HepG2 (cell line): ENCODE measurements around the gene FOSB. TPM values are rescaled to one million over a fixed set of nuclear protein-coding genes. Genes with fewer than 3 reads are reported as not detected.

Experiments
- CHD2 ChIP-seq: IDR thresholded peaks from 2 replicates; pipeline ENCODE4 v1.6.1; 2011; ENCODE audit warnings: low read depth, low read length, improper control_type of control experiment
- MAZ ChIP-seq, 2 experiments: sonication (generic) in 1 of 2; formaldehyde crosslinking in 1 of 2; IDR thresholded peaks; 2 replicates each; pipeline versions ENCODE4 v1.5.0 to v1.6.1; 2012 to 2020; ENCODE audit warnings: low read depth in 2 of 2, mild to moderate bottlenecking in 2 of 2, borderline replicate concordance in 1 of 2, improper control_type of control experiment in 1 of 2, low read length in 1 of 2, missing genetic modification reagents in 1 of 2, moderate library complexity in 1 of 2
- ZBTB40 ChIP-seq, 2 experiments: fragments of 450-650 bp in 1 of 2; sonication (generic) in 1 of 2; formaldehyde crosslinking in 1 of 2; IDR thresholded peaks; 2 replicates each; pipeline versions ENCODE4 v1.6.1 to v1.8.0; 2016 to 2022; ENCODE audit warnings: antibody characterized with exemption in 1 of 2, mild to moderate bottlenecking in 1 of 2, missing genetic modification reagents in 1 of 2
- ZBTB49 ChIP-seq: sonication (generic); formaldehyde crosslinking; IDR thresholded peaks from 2 replicates; pipeline ENCODE4 v1.4.0; 2020; ENCODE audit warnings: missing genetic modification reagents, borderline replicate concordance
- polyA plus RNA-seq, 8 experiments: library from polyadenylated mRNA; depleted of rRNA in 3 of 8; stranded (reverse) in 7 of 8; unstranded in 1 of 8; fragments of >200 nt; fragmentation: Illumina TruSeq in 4 of 8; extraction: Trizol in 4 of 8; gene quantifications; 2 replicates each; pipeline versions ENCODE4 v1.2.1 to v1.2.3, GENCODE V29; 2011 to 2016; ENCODE audit warnings: low read depth in 4 of 8, missing spikeins in 1 of 8, mixed read lengths in 1 of 8; ENCODE audit not compliant: insufficient read depth in 1 of 8
- total RNA-seq, 5 experiments: library from RNA; depleted of rRNA; stranded (reverse); fragments of >200 nt; fragmentation: Illumina TruSeq; extraction: Trizol; gene quantifications; 2 replicates each; pipeline ENCODE4 v1.2.3, GENCODE V29; 2016; ENCODE audit warnings: low read depth in 1 of 5

The FOSB gene
- total and polyA plus RNA-seq, 2 of the 13 experiments (the other 11 are each of a cell fraction or from before 2014, with no cell fraction given) = 2.8 to 6.0 TPM

GRCh38 chr19:45517641-45518468 lies 50.1 kb downstream of the FOSB start (continued):
- no peak for TF ChIP-seq ZBTB40 (IDR thresholded peaks at IDR 0.05)
- 0 out of 2 replicates have a peak, but pooled peaks have one; percentile 20 for TF ChIP-seq ZBTB40 (CRISPR knock-in tag; IDR thresholded peaks at IDR 0.05)
- no peak for TF ChIP-seq CHD2
- no peak for TF ChIP-seq MAZ (IDR thresholded peaks at IDR 0.05; ENCODE audit: borderline replicate concordance, low read depth, low read length)
- no peak for TF ChIP-seq MAZ (CRISPR knock-in tag; IDR thresholded peaks at IDR 0.05; ENCODE audit: low read depth)
- TF ChIP-seq ZBTB49 (CRISPR knock-in tag) = no peak
- TF ChIP-seq, all 625 proteins: peak for 2
